DND-41 (cell line): ENCODE results near the gene IFNG-AS1.

ENCODE experiments used
- ATAC-seq: fragments of 200-7000 bp; cut with Tn5 transposase; 3 replicates; pipeline ENCODE4 v1.9.1; 2021; ENCODE audit warnings: low read depth; ENCODE audit not compliant: insufficient read depth
- DNase-seq: peaks from one replicate; pipeline ENCODE4 v3.0.0-alpha.2; 2020
- H2AFZ ChIP-seq: 2 replicates; pipeline ENCODE4 v1.6.0; 2012; ENCODE audit warnings: low read depth, low read length
- H3K27ac ChIP-seq: 2 replicates; pipeline ENCODE4 v1.5.1; 2012; ENCODE audit warnings: low read length, inconsistent platforms
- H3K27me3 ChIP-seq: fragments of 200-600 bp; sonication (generic); 2 replicates; pipeline ENCODE4 v1.6.0; 2012; ENCODE audit warnings: low read length, mild to moderate bottlenecking, inconsistent platforms; ENCODE audit not compliant: insufficient read depth, poor library complexity
- H3K36me3 ChIP-seq: 2 replicates; pipeline ENCODE4 v1.5.1; 2012; ENCODE audit warnings: low read length, inconsistent platforms; ENCODE audit not compliant: insufficient read depth
- H3K4me1 ChIP-seq: 2 replicates; pipeline ENCODE4 v1.5.1; 2012; ENCODE audit warnings: mild to moderate bottlenecking, low read length; ENCODE audit not compliant: insufficient read depth
- H3K4me2 ChIP-seq: 2 replicates; pipeline ENCODE4 v1.6.0; 2012; ENCODE audit warnings: mild to moderate bottlenecking, moderate library complexity, low read length, inconsistent platforms; ENCODE audit not compliant: insufficient read depth
- H3K4me3 ChIP-seq, 2 experiments: fragments of 200-600 bp in 1 of 2; shearing (Covaris generic) in 1 of 2; 2 replicates each; pipeline ENCODE4 v1.5.1; 2012 to 2016; ENCODE audit warnings: inconsistent platforms in 2 of 2, low read length in 2 of 2, mild to moderate bottlenecking in 2 of 2, low read depth in 1 of 2, moderate library complexity in 1 of 2
- H3K79me2 ChIP-seq: 2 replicates; pipeline ENCODE4 v1.6.0; 2012; ENCODE audit warnings: low read length, inconsistent platforms; ENCODE audit not compliant: insufficient read depth
- H3K9ac ChIP-seq: 2 replicates; pipeline ENCODE4 v1.6.0; 2012; ENCODE audit warnings: low read depth, mild to moderate bottlenecking, inconsistent platforms, low read length, moderate library complexity
- H3K9me3 ChIP-seq: 2 replicates; pipeline ENCODE4 v1.5.1; 2012; ENCODE audit warnings: low read length, moderate library complexity, mild to moderate bottlenecking, inconsistent platforms; ENCODE audit not compliant: insufficient read depth, severe bottlenecking
- H4K20me1 ChIP-seq: 2 replicates; pipeline ENCODE4 v1.6.0; 2012; ENCODE audit warnings: low read length; ENCODE audit not compliant: insufficient read depth
- CTCF ChIP-seq: IDR thresholded peaks from 2 replicates; pipeline ENCODE4 v1.5.1; 2012; ENCODE audit warnings: borderline replicate concordance, low read length, moderate library complexity, mild to moderate bottlenecking; ENCODE audit not compliant: poor library complexity, severe bottlenecking; ENCODE audit errors: extremely low read depth
- EZH2 ChIP-seq: IDR thresholded peaks from 3 replicates; pipeline ENCODE4 v1.6.1; 2012; ENCODE audit warnings: borderline replicate concordance, low read depth, mild to moderate bottlenecking, moderate library complexity, low read length, inconsistent platforms; ENCODE audit not compliant: severe bottlenecking

IFNG-AS1 gene

GRCh38 chr12:68007033-68007432, 17.8 kb downstream of the IFNG-AS1 start:
- Histone ChIP-seq H3K4me2 (no peak overlapping the region), H3K9me3 (no peaks in the 10 kb centered on the region), H3K9ac (no peak overlapping the region), H2AFZ (no peak overlapping the region), H3K4me1 (peaks cover 7% of the 10 kb centered on the region), H3K79me2 (no peaks in the 10 kb centered on the region), H3K36me3 (no peaks in the 10 kb centered on the region), H3K27ac (no peak overlapping the region), H4K20me1 (no peaks in the 10 kb centered on the region), H3K4me3 (no peak overlapping the region), H3K27me3 (no peaks in the 10 kb centered on the region)
- TF ChIP-seq CTCF (no peak), EZH2 (no peak)
- ATAC-seq, result no peak
- no peak for DNase-seq

- H3K27ac ChIP-seq, result no peak overlapping the region
- no peaks in the 10 kb centered on the region for H3K36me3 ChIP-seq
- no peaks in the 10 kb centered on the region for H4K20me1 ChIP-seq
- TF ChIP-seq CTCF (no peak), EZH2 (no peak)
- no peak overlapping the region for H3K4me3 ChIP-seq
- H3K27me3 ChIP-seq, result no peaks in the 10 kb centered on the region
- no peak overlapping the region for H3K4me2 ChIP-seq
- no peak for ATAC-seq
- H2AFZ ChIP-seq, result no peak overlapping the region
- no peaks in the 10 kb centered on the region for H3K9me3 ChIP-seq
- no peaks in the 10 kb centered on the region for H3K79me2 ChIP-seq
- no peak overlapping the region for H3K9ac ChIP-seq
- H3K4me1 ChIP-seq, result peaks cover 11% of the 10 kb centered on the region
- DNase-seq, result no peak
Measured at GRCh38 chr12:68007466-68007865, 18.2 kb downstream of the IFNG-AS1 start.

- Histone ChIP-seq H3K4me2 (no peak overlapping the region), H3K27me3 (no peaks in the 10 kb centered on the region), H3K9ac (no peak overlapping the region), H4K20me1 (no peaks in the 10 kb centered on the region), H3K36me3 (no peaks in the 10 kb centered on the region), H3K4me1 (peaks cover 28% of the 10 kb centered on the region), H3K79me2 (no peaks in the 10 kb centered on the region), H3K4me3 (no peak overlapping the region), H3K9me3 (no peaks in the 10 kb centered on the region), H3K27ac (no peak overlapping the region), H2AFZ (no peak overlapping the region)
- ATAC-seq (no peak), DNase-seq (no peak)
- TF ChIP-seq CTCF, result no peak
- TF ChIP-seq EZH2, result no peak
Measured at GRCh38 chr12:68011206-68011881, 22.1 kb downstream of the IFNG-AS1 start.
